ENCODE results near the gene GNG3.

GRCh38 chr11:62687508-62688396 is 19.7 kb upstream of the GNG3 start:
- no peak for TF ChIP-seq CTCF (IDR thresholded peaks at IDR 0.05; ENCODE audit: poor library complexity)
- TF ChIP-seq EZH2 (IDR thresholded peaks at IDR 0.05; ENCODE audit: borderline replicate concordance) = no peak
- no peak for TF ChIP-seq EZH2phosphoT487 (IDR thresholded peaks at IDR 0.05; ENCODE audit: low read depth, severe bottlenecking, unreplicated experiment)
